BJ (cell line): ENCODE measurements around the gene CCDC148. TPM values are rescaled to one million over a fixed set of nuclear protein-coding genes. Genes with fewer than 3 reads are reported as not detected.
A peak's percentile ranks its signal among the peaks of the same experiment; 100 is the strongest.

Experiments used
- CTCF ChIA-PET: fragments of 350-600 bp; formaldehyde crosslinking; extraction: SDS; loops from one replicate; lab custom pipeline; 2021; ENCODE audit warnings: antibody characterized with exemption, inconsistent platforms; lab: Yijun Ruan, JAX
- POLR2A ChIA-PET: fragments of 300-600 bp; sonication (Branson Sonifier 250); formaldehyde crosslinking; extraction: SDS; loops from one replicate; lab custom pipeline; 2021; ENCODE audit warnings: antibody characterized with exemption; lab: Charles Lee
- DNase-seq: peaks from one replicate; pipeline ENCODE4 v3.0.0-alpha.2; 2011; ENCODE audit warnings: low read depth
- H3K27me3 ChIP-seq: 2 replicates; pipeline ENCODE4 v1.6.0; 2011; ENCODE audit warnings: low read length; ENCODE audit not compliant: control insufficient read depth, insufficient read depth
- H3K36me3 ChIP-seq: 2 replicates; pipeline ENCODE4 v1.5.1; 2011; ENCODE audit warnings: low read length; ENCODE audit not compliant: control insufficient read depth, insufficient read depth
- H3K4me3 ChIP-seq: 2 replicates; pipeline ENCODE4 v1.5.1; 2011; ENCODE audit warnings: low read depth, mild to moderate bottlenecking, control low read depth, low read length
- CTCF ChIP-seq: IDR thresholded peaks from 2 replicates; pipeline ENCODE4 v1.5.1; 2011; ENCODE audit warnings: low read depth, mild to moderate bottlenecking, control low read depth, inconsistent platforms, low read length, moderate library complexity; ENCODE audit not compliant: insufficient read depth
- polyA plus RNA-seq: library from polyadenylated mRNA; depleted of rRNA; stranded (reverse); fragments of >200 nt; gene quantifications from 2 replicates; pipeline ENCODE4 v1.2.3, GENCODE V29; 2011

CCDC148 gene
- polyA plus RNA-seq, 1 experiment, result 0.75 TPM

DNA sequence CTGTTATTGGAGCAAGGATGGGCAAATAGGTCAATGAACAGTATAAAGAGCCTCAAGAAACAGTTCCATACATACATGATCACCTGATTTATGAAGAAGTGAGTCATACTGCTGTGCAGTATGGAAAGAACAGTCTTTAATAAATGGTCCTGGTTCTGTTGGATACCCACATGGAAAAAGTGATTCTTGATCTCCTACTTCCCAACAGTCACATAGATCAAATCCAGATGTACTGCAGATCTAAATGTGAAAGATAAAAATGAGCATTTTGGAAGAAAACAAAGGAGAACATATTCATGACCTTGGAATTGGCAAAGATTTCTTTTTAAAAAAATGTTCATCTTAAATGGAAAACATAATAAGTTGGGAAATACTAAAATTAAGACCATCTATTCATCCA lies 75.8 kb downstream of the CCDC148 start:
- H3K4me3 ChIP-seq, result no peak overlapping the region
- ChIA-PET CTCF (no interaction called here), POLR2A (no interaction called here)
- no peak for TF ChIP-seq CTCF
- DNase-seq, result no peak
- no peaks in the 10 kb centered on the region for H3K27me3 ChIP-seq
- no peaks in the 10 kb centered on the region for H3K36me3 ChIP-seq

DNA sequence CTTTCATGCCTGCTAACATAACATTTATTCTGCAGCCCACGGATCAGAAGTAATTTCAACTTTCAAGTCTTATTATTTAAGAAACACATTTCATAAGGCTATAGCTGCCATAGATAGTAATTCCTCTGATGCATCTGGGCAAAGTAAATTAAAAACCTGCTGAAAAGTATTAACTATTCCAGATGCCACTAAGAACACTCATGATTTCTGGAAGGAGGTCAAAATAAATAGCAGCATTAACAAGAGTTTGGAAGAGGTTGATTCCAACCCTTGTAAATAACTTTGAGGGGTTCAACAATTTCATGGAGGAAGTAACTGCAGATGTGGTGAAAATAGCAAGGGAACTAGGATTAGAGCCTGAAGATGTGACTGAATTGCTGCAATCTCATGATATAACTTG lies 77.6 kb downstream of the CCDC148 start:
- no peak for TF ChIP-seq CTCF
- Histone ChIP-seq H3K36me3 (no peaks in the 10 kb centered on the region), H3K4me3 (no peak overlapping the region), H3K27me3 (no peaks in the 10 kb centered on the region)
- ChIA-PET POLR2A (no interaction called here), CTCF (no interaction called here)
- peak; percentile 75 for DNase-seq

GRCh38 chr2:158366342-158366741 lies 90.2 kb downstream of the CCDC148 start:
- Histone ChIP-seq H3K27me3 (no peaks in the 10 kb centered on the region), H3K36me3 (no peaks in the 10 kb centered on the region), H3K4me3 (no peak overlapping the region)
- no peak for TF ChIP-seq CTCF
- CTCF ChIA-PET, result no interaction called here
- POLR2A ChIA-PET, result no interaction called here
- no peak for DNase-seq

GRCh38 chr2:158359846-158360245 lies 96.7 kb downstream of the CCDC148 start:
- Histone ChIP-seq H3K36me3 (no peaks in the 10 kb centered on the region), H3K27me3 (no peaks in the 10 kb centered on the region), H3K4me3 (no peak overlapping the region)
- DNase-seq, result no peak
- POLR2A ChIA-PET, result no interaction called here
- CTCF ChIA-PET, result interaction anchor here (0.9 to 1.5 kb wide), 2 partner anchors 10 to 385 kb away, joined by 3 read pairs; no protein-coding TSS in a partner anchor
- TF ChIP-seq CTCF, result no peak

- no peaks in the 10 kb centered on the region for H3K27me3 ChIP-seq
- CTCF ChIA-PET, result no interaction called here
- DNase-seq, result no peak
- no peak for TF ChIP-seq CTCF
- POLR2A ChIA-PET, result no interaction called here
- no peaks in the 10 kb centered on the region for H3K36me3 ChIP-seq
- H3K4me3 ChIP-seq, result no peak overlapping the region
Observed at GRCh38 chr2:158357699-158358098, 98.9 kb downstream of the CCDC148 start.
